AG10803 (cell line): ENCODE measurements around the gene CHN2.

Experiments used
- DNase-seq: peaks from one replicate; pipeline ENCODE4 v3.0.0; 2010; ENCODE audit warnings: low read depth
- H3K4me3 ChIP-seq: 2 replicates; pipeline ENCODE4 v1.5.1; 2011; ENCODE audit warnings: mild to moderate bottlenecking, low read length, control low read depth
- TF ChIP-seq, protein P1 (sequence below): conservative IDR thresholded peaks from 2 replicates; pipeline ENCODE4 v1.5.1; 2011; ENCODE audit warnings: mild to moderate bottlenecking, low read length, control low read depth, inconsistent platforms

The CHN2 gene

DNA sequence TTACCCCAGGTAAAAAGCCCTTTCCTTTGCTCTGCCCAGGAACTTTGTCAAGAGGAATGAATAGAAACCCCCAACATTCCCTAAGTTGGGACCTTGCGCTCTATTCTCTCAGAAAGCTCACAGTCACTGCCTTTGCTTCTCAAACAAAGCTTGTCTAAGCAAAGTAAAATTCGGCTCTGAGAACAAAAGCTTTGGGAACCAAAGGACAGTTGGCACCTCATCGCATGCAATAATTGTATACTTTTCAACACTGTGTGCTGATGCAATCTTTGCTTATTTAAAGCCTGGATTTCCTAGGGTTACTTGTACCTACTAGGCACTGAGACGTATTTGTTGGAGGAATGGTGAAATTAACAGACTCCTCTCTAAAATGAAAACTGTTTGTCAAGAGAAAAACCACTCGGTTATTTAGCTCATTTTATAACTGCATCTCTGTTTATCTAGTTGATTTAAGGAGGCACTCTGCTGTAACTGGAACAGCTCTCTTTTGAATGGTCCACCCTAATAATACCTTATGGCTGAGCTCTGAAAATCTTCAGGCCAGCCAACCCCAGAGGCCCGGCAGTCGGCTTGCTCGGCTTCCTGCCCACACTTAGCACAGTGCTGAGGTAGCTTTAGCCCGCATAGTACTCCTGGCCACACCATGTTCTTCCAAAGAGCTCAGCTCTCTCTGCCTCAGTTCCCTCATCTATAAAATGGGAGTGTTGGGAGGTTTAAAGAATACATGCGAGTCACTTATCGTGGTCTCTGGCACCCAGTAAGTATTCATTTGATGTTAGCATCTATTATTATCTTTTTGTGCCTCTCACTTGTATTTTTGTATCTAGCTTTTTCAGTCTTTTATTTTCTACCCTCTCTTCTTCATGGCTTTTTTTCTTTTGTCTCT lies 288.9 kb downstream of the CHN2 start:
- no peak overlapping the region for H3K4me3 ChIP-seq
- TF ChIP-seq, protein P1, sequence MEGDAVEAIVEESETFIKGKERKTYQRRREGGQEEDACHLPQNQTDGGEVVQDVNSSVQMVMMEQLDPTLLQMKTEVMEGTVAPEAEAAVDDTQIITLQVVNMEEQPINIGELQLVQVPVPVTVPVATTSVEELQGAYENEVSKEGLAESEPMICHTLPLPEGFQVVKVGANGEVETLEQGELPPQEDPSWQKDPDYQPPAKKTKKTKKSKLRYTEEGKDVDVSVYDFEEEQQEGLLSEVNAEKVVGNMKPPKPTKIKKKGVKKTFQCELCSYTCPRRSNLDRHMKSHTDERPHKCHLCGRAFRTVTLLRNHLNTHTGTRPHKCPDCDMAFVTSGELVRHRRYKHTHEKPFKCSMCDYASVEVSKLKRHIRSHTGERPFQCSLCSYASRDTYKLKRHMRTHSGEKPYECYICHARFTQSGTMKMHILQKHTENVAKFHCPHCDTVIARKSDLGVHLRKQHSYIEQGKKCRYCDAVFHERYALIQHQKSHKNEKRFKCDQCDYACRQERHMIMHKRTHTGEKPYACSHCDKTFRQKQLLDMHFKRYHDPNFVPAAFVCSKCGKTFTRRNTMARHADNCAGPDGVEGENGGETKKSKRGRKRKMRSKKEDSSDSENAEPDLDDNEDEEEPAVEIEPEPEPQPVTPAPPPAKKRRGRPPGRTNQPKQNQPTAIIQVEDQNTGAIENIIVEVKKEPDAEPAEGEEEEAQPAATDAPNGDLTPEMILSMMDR, result no peak
- DNase-seq, result no peak

DNA sequence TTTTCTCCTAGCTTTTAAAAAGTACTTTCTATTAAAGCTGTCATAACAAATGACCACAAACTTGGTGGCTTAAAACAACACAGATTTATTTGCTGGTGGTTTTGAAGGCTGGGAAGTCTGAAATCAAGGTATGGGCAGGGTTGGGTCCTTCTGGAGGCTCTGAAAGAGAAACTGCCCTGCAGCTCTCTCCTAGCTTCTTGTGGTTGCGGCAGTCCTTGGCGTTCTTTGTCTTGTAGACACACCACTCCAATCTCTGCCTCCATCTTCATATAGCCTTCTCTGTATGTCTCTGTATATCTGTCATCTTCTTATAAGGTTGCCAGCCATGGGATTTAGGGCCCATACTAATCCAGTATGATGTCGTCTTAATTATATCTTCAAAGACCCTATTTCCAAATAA lies 289.7 kb downstream of the CHN2 start:
- no peak for DNase-seq
- TF ChIP-seq, protein P1, result no peak
- no peak overlapping the region for H3K4me3 ChIP-seq

DNA sequence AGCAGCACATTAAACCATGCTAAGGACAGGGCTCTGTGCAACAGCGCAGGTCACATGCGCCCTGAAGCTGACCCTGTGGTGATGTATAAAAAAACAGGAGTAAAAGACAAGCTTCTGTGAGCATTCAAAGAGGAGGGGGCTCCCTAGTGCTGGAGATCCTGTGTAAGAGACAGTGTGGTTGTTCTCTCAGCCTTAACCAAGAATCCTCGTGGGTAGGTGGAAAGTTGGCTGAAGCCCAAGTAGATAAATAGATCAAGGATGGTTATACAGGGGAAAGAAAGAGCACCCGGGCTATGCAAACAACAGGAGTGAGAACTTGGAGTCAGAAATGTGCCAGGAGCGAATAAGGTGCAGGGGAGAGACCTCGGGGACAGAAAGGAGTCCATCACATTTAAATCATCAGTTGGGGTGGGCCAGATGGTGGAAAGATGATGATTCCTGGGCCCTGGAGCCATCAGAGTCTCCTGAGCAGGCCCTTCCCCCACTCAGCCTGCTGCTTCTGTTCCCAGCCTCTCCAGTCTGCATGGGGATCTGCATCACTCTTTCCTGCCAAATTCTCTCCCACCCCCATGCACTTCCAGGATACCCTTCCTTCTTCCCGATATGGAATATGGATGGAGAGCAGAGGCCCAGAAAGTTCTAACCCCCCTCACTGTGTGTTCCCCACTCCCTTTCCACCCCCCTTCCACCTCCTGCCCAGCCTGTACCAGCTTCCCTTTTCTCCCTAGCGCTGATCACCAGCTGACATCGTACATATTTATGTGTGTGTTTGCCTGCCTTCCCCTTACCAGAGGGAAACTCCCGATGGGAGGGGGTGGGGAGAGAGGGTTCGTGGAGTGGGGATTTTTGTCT lies 291.0 kb downstream of the CHN2 start:
- no peak for DNase-seq

DNA sequence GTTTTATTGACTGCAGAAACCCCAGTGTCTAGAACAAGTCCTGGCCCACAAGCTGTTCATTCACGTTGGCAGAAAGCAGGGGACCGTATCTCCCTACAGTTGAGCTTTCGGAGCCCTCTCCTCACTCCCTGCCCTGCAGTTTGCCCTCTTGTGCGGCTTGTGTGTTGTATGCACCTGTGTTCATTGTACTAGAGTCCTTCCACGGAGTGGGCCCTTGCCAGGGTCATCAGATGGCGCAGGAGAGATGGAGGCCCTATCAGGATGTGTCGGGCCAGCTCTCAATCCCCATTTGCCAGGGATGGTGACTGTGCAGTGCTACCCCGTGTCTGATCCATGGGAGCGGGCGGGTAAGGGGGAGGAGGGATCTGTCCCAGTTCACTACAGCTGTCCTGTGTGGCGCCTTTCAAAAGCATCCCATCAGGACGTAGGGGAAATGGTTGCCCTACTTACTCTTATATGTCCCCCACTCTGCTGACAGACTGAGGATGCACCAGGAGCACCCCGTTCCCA lies 291.7 kb downstream of the CHN2 start:
- no peak for DNase-seq
- H3K4me3 ChIP-seq, result no peak overlapping the region
- TF ChIP-seq, protein P1, result no peak

More for the DNA sequence above, 291.0 kb downstream of the CHN2 start:
- TF ChIP-seq, protein P1, result no peak
- H3K4me3 ChIP-seq, result no peak overlapping the region

DNA sequence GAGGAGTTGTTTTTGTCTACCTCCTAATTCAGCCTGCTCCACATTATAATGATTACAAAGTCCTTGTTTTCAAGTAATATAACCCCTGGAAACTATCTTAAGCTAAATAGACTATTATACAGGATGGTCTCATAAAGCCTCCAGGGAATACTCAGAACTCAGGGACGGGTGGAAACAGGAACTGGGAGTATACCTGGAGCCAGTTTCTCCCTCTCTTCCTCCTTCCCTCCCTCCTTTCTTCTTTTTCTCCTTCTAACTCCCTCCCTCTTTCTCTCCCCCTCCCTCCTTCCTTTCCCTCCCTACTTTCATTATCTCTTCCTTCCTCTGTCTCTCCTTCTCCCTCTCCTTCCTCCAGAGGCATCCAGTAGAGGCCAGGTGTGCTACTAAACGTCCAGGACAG lies 292.8 kb downstream of the CHN2 start:
- H3K4me3 ChIP-seq, result no peak overlapping the region
- DNase-seq, result no peak
- TF ChIP-seq, protein P1, result no peak

DNA sequence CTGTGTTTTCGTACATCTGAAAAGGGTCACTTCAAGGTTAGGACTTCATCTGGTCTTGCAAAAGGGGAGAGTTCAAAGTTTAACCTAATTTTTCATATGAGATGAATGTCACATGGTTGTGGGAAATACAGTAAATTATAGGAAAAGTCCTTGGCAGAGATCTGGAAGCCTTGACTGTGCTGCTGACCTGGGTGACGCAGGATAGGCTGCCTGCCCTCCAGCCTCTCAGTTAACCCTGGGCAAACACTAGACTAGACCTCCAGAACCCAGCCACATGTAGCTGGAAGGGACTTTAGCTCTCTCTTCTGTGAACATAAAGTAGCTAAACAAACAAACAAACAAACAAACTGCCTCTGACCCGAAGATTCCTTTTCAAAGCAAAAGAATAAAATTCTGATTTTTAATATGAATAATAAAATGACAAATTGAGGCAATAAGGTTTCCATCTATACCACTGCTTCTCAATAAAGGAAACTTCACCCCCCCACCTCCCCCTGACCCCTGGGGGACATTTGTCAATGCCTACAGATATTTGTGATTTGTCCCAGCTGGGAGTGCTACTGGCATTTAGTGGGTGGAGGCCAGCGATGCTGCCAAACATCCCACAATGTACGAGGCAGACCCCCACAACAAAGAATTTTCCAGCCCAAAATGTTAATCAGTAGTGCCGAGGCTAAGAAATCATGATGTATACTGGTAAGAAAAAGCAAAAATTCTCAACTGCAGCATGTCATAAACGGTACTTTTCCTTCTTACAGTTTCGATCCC lies 293.8 kb downstream of the CHN2 start:
- no peak for DNase-seq
- TF ChIP-seq, protein P1, result no peak
- no peak overlapping the region for H3K4me3 ChIP-seq
